ENCODE data around the gene RND1. TPM values are rescaled to one million over a fixed set of nuclear protein-coding genes. Genes with fewer than 3 reads are reported as not detected.

The RND1 gene
- total RNA-seq, 1 experiment from 2014 or later = 5.1 TPM

- CTCF ChIA-PET = interaction anchor here (0.5 to 4.2 kb wide), 36 partner anchors 8 to 1043 kb away, joined by 3 to 321 read pairs (median 5); partner anchors contain the start of genes ARF3, DDX23, FKBP11 and RHEBL1
- Histone ChIP-seq H3K27me3 (replicated peaks; ENCODE audit: control insufficient read depth, insufficient read depth, low read length) (no peaks in the 10 kb centered on the region), H3K4me3 (ENCODE audit: low read depth, low read length) (peak overlapping the region; percentile 50), H3K9me3 (no peaks in the 10 kb centered on the region), H3K4me1 (peaks cover 33% of the 10 kb centered on the region), H3K36me3 (ENCODE audit: control insufficient read depth, insufficient read depth, low read length) (no peaks in the 10 kb centered on the region)
- peak overlapping the region; percentile 66 for H3K27ac Mint-ChIP-seq (ENCODE audit: unreplicated experiment)
- peak; percentile 97 to 99 for DNase-seq
- H3K9me3 Mint-ChIP-seq (ENCODE audit: unreplicated experiment) = no peaks in the 10 kb centered on the region
- POLR2A ChIA-PET = interaction anchor here (0.5 to 2.0 kb wide), 12 partner anchors 9 to 1223 kb away, joined by 3 to 75 read pairs (median 4); partner anchors contain the start of genes DDX23, FKBP11 and RND1
- peaks cover 36% of the 10 kb centered on the region for H3K4me1 Mint-ChIP-seq (ENCODE audit: low read depth, unreplicated experiment)
- intact Hi-C loops (cut with micrococcal nuclease; ENCODE audit: unreplicated experiment) = loop anchor here (1.0 kb wide), 5 partner anchors 8 to 45 kb away; partner anchors contain the start of gene RND1
- H3K27me3 Mint-ChIP-seq (ENCODE audit: insufficient read depth, unreplicated experiment) = no peaks in the 10 kb centered on the region
- TF ChIP-seq CTCF (IDR thresholded peaks at IDR 0.05; ENCODE audit: insufficient read depth in 1 of 2, low read depth in 1 of 2, low read length in 1 of 2, severe bottlenecking in 1 of 2, unreplicated experiment in 1 of 2) = peak; percentile 98 to 99
- BruUV-seq (replicated peaks) = TSS peak; percentile 74
- H3K36me3 Mint-ChIP-seq (ENCODE audit: insufficient read depth, unreplicated experiment) = peaks cover 10% of the 10 kb centered on the region
- peak overlapping the region; percentile 63 for H3K4me3 Mint-ChIP-seq (ENCODE audit: unreplicated experiment)
Observed at GRCh38 chr12:48890657-48891418, 25.2 kb upstream of the RND1 start.

- Mint-ChIP-seq H3K4me3 (ENCODE audit: unreplicated experiment) (no peak overlapping the region), H3K9me3 (ENCODE audit: unreplicated experiment) (no peaks in the 10 kb centered on the region), H3K4me1 (ENCODE audit: low read depth, unreplicated experiment) (peaks cover 44% of the 10 kb centered on the region), H3K27ac (ENCODE audit: unreplicated experiment) (peak overlapping the region; percentile 66), H3K27me3 (ENCODE audit: insufficient read depth, unreplicated experiment) (no peaks in the 10 kb centered on the region), H3K36me3 (ENCODE audit: insufficient read depth, unreplicated experiment) (peaks cover 7% of the 10 kb centered on the region)
- Histone ChIP-seq H3K4me1 (peaks cover 37% of the 10 kb centered on the region), H3K9me3 (no peaks in the 10 kb centered on the region), H3K36me3 (ENCODE audit: control insufficient read depth, insufficient read depth, low read length) (no peaks in the 10 kb centered on the region), H3K27me3 (replicated peaks; ENCODE audit: control insufficient read depth, insufficient read depth, low read length) (no peaks in the 10 kb centered on the region), H3K4me3 (ENCODE audit: low read depth, low read length) (no peak overlapping the region)
- intact Hi-C loops (cut with micrococcal nuclease; ENCODE audit: unreplicated experiment) = loop anchor here (1.0 kb wide), 3 partner anchors 24 to 47 kb away; partner anchors contain the start of gene RND1
- BruUV-seq (replicated peaks) = no TSS peak
- CTCF ChIA-PET = interaction anchor here (0.5 to 4.2 kb wide), 8 partner anchors 16 to 532 kb away, joined by 3 to 321 read pairs (median 12); partner anchors contain the start of genes ARF3, DDX23 and RND1
- POLR2A ChIA-PET = interaction anchor here (0.6 to 2.0 kb wide), 2 partner anchors 37 to 68 kb away, joined by 3 to 75 read pairs; partner anchors contain the start of genes ARF3 and DDX23
- no peak for TF ChIP-seq CTCF (IDR thresholded peaks at IDR 0.05; ENCODE audit: insufficient read depth in 1 of 2, low read depth in 1 of 2, low read length in 1 of 2, severe bottlenecking in 1 of 2, unreplicated experiment in 1 of 2)
- DNase-seq = no peak
Observed at GRCh38 chr12:48889679-48890078, 24.0 kb upstream of the RND1 start.
